SK-N-SH (cell line): Measurements from ENCODE around the gene GGACT. TPM values are rescaled to one million over a fixed set of nuclear protein-coding genes. Genes with fewer than 3 reads are reported as not detected.

Source experiments
- CTCF ChIA-PET: fragments of 300-600, 350-600 bp; formaldehyde crosslinking; extraction: SDS; loops from one replicate; lab custom pipeline; 2021; lab: Yijun Ruan, JAX
- POLR2A ChIA-PET: fragments of 350-600 bp; sonication (Branson Sonifier 250); formaldehyde crosslinking; extraction: SDS; loops from one replicate; lab custom pipeline; 2020; ENCODE audit warnings: antibody characterized with exemption, inconsistent platforms; lab: Yijun Ruan, JAX
- DNase-seq: peaks from one replicate; pipeline ENCODE4 v3.0.0; 2012
- H2AFZ ChIP-seq: fragments of 200-600 bp; sonication (generic); 2 replicates; pipeline ENCODE4 v1.8.1; 2016; ENCODE audit warnings: antibody characterized with exemption, mild to moderate bottlenecking, low read depth
- H3F3A ChIP-seq: fragments of 200-600 bp; sonication (generic); replicated peaks from 2 replicates; pipeline ENCODE3; 2016; ENCODE audit warnings: antibody characterized with exemption, mild to moderate bottlenecking; ENCODE audit not compliant: insufficient read depth
- H3K27ac ChIP-seq, 2 experiments: fragments of 200-500 bp in 1 of 2; fragments of 200-600 bp in 1 of 2; sonication (Bioruptor generic) in 1 of 2; sonication (generic), shearing (Covaris generic) in 1 of 2; 2 replicates each; pipeline versions ENCODE4 v1.5.1 to v1.6.1; 2014 to 2016; ENCODE audit warnings: low read depth in 2 of 2, inconsistent platforms in 1 of 2, low read length in 1 of 2, mild to moderate bottlenecking in 1 of 2, mixed read lengths in 1 of 2
- H3K27me3 ChIP-seq: fragments of 200-600 bp; sonication (generic), shearing (Covaris generic); 2 replicates; pipeline ENCODE4 v1.6.1; 2016; ENCODE audit warnings: mixed run types; ENCODE audit not compliant: insufficient read depth
- H3K36me3 ChIP-seq, 2 experiments: fragments of 200-500 bp in 1 of 2; fragments of 200-600 bp in 1 of 2; sonication (Bioruptor generic) in 1 of 2; sonication (generic) in 1 of 2; replicated peaks in 1 of 2; 2 replicates each; pipeline versions ENCODE3 to v1.5.1; 2014 to 2016; ENCODE audit warnings: low read length in 1 of 2, mild to moderate bottlenecking in 1 of 2; ENCODE audit not compliant: insufficient read depth in 2 of 2, control insufficient read depth in 1 of 2
- H3K4me1 ChIP-seq, 2 experiments: fragments of 200-500 bp in 1 of 2; fragments of 200-600 bp in 1 of 2; sonication (Bioruptor generic) in 1 of 2; sonication (generic), shearing (Covaris generic) in 1 of 2; 2 replicates each; pipeline versions ENCODE4 v1.5.1 to v1.6.1; 2014 to 2016; ENCODE audit warnings: low read depth in 1 of 2, low read length in 1 of 2, mixed run types in 1 of 2; ENCODE audit not compliant: insufficient read depth in 2 of 2, control insufficient read depth in 1 of 2
- H3K4me2 ChIP-seq: fragments of 200-600 bp; sonication (generic), shearing (Covaris generic); 2 replicates; pipeline ENCODE4 v1.6.1; 2017; ENCODE audit warnings: mixed run types
- H3K4me3 ChIP-seq, 2 experiments: fragments of 200-500 bp in 1 of 2; fragments of 200-600 bp in 1 of 2; sonication (Bioruptor generic) in 1 of 2; sonication (generic), shearing (Covaris generic) in 1 of 2; 2 replicates each; pipeline versions ENCODE4 v1.5.1 to v1.8.1; 2014 to 2016; ENCODE audit warnings: low read depth in 2 of 2, inconsistent platforms in 1 of 2, low read length in 1 of 2, mild to moderate bottlenecking in 1 of 2, mixed read lengths in 1 of 2, moderate library complexity in 1 of 2
- H3K79me2 ChIP-seq: fragments of 200-600 bp; sonication (generic); 2 replicates; pipeline ENCODE4 v1.8.1; 2017; ENCODE audit warnings: mild to moderate bottlenecking; ENCODE audit not compliant: insufficient read depth
- H3K9ac ChIP-seq: fragments of 200-600 bp; sonication (generic); 2 replicates; pipeline ENCODE4 v1.6.1; 2017; ENCODE audit warnings: mixed run types
- H3K9me2 ChIP-seq: fragments of 200-600 bp; sonication (generic); 2 replicates; pipeline ENCODE4 v1.6.1; 2017; ENCODE audit warnings: mixed run types
- H3K9me3 ChIP-seq: fragments of 200-600 bp; sonication (generic); 2 replicates; pipeline ENCODE4 v1.6.1; 2017; ENCODE audit warnings: mixed run types, mild to moderate bottlenecking, moderate library complexity
- H4K20me1 ChIP-seq: fragments of 200-600 bp; sonication (generic); 2 replicates; pipeline ENCODE4 v1.6.1; 2017; ENCODE audit warnings: mild to moderate bottlenecking, mixed run types; ENCODE audit not compliant: insufficient read depth
- MEF2A ChIP-seq: IDR thresholded peaks from 2 replicates; pipeline ENCODE4 v1.4.0; 2012; ENCODE audit warnings: low read depth, borderline replicate concordance
- NRF1 ChIP-seq: IDR thresholded peaks from 2 replicates; pipeline ENCODE4 v1.6.1; 2012; ENCODE audit warnings: low read depth, mild to moderate bottlenecking, low read length
- POLR2AphosphoS5 ChIP-seq: IDR thresholded peaks from 2 replicates; pipeline ENCODE4 v1.6.1; 2012; ENCODE audit warnings: low read depth, low read length
- RCOR1 ChIP-seq: fragments of 150-350 bp; IDR thresholded peaks from 2 replicates; pipeline ENCODE4 v1.6.1; 2017; ENCODE audit warnings: antibody characterized with exemption, low read length
- REST ChIP-seq: IDR thresholded peaks from 2 replicates; pipeline ENCODE4 v1.6.1; 2012; ENCODE audit warnings: mild to moderate bottlenecking, low read depth, low read length, moderate library complexity
- SIN3A ChIP-seq: IDR thresholded peaks from 2 replicates; pipeline ENCODE4 v1.6.1; 2012; ENCODE audit warnings: low read depth, mild to moderate bottlenecking, low read length, moderate library complexity, borderline replicate concordance
- USF1 ChIP-seq: IDR thresholded peaks from 2 replicates; pipeline ENCODE4 v1.4.0; 2012; ENCODE audit warnings: low read depth, borderline replicate concordance
- YY1 ChIP-seq: IDR thresholded peaks from 2 replicates; pipeline ENCODE4 v1.4.0; 2012; ENCODE audit warnings: low read depth, mild to moderate bottlenecking
- WGBS: methylation state at CpG from one replicate; pipeline ENCODE4 v1.1.6; 2017; ENCODE audit warnings: low lambda C conversion rate; 5-methylcytosine and 5-hydroxymethylcytosine counted together
- polyA plus RNA-seq, 3 experiments: library from polyadenylated mRNA; depleted of rRNA; stranded (reverse); fragments of >200 nt; gene quantifications; 2 replicates each; pipeline ENCODE4 v1.2.3, GENCODE V29; 2012
- TF ChIP-seq, protein P1 (sequence below): fragments of 200-600 bp; sonication (generic); IDR thresholded peaks from 2 replicates; pipeline ENCODE4 v1.6.1; 2017; ENCODE audit warnings: antibody characterized with exemption, mild to moderate bottlenecking, moderate library complexity
- TF ChIP-seq, protein P2 (sequence below): IDR thresholded peaks from 2 replicates; pipeline ENCODE4 v1.4.0; 2012; ENCODE audit warnings: low read depth, borderline replicate concordance
- TF ChIP-seq, protein P3 (sequence below): fragments of 150-350 bp; IDR thresholded peaks from 2 replicates; pipeline ENCODE4 v1.6.1; 2017; ENCODE audit warnings: antibody characterized with exemption, low read length, low read depth, borderline replicate concordance
- TF ChIP-seq, protein P4 (sequence below): IDR thresholded peaks from 2 replicates; pipeline ENCODE4 v1.4.0; 2012; ENCODE audit warnings: low read depth

The GGACT gene
- polyA plus RNA-seq, 1 of the 3 experiments (the other 2 are of a cell fraction): 7.1 TPM

GRCh38 chr13:100503622-100504021 lies 85.0 kb downstream of the GGACT start:
- H3K4me1 ChIP-seq: no peaks in the 10 kb centered on the region; a peak in 1 of 4 replicates
- H3K4me3 ChIP-seq: no peak overlapping the region
- H3K9me3 ChIP-seq: no peaks in the 10 kb centered on the region
- no peaks in the 10 kb centered on the region for H3K27me3 ChIP-seq
- TF ChIP-seq, protein P1, sequence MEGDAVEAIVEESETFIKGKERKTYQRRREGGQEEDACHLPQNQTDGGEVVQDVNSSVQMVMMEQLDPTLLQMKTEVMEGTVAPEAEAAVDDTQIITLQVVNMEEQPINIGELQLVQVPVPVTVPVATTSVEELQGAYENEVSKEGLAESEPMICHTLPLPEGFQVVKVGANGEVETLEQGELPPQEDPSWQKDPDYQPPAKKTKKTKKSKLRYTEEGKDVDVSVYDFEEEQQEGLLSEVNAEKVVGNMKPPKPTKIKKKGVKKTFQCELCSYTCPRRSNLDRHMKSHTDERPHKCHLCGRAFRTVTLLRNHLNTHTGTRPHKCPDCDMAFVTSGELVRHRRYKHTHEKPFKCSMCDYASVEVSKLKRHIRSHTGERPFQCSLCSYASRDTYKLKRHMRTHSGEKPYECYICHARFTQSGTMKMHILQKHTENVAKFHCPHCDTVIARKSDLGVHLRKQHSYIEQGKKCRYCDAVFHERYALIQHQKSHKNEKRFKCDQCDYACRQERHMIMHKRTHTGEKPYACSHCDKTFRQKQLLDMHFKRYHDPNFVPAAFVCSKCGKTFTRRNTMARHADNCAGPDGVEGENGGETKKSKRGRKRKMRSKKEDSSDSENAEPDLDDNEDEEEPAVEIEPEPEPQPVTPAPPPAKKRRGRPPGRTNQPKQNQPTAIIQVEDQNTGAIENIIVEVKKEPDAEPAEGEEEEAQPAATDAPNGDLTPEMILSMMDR: no peak
- TF ChIP-seq REST (no peak), RCOR1 (no peak), YY1 (no peak), NRF1 (no peak), SIN3A (no peak), USF1 (no peak), POLR2AphosphoS5 (no peak), MEF2A (no peak)
- TF ChIP-seq, protein P2, sequence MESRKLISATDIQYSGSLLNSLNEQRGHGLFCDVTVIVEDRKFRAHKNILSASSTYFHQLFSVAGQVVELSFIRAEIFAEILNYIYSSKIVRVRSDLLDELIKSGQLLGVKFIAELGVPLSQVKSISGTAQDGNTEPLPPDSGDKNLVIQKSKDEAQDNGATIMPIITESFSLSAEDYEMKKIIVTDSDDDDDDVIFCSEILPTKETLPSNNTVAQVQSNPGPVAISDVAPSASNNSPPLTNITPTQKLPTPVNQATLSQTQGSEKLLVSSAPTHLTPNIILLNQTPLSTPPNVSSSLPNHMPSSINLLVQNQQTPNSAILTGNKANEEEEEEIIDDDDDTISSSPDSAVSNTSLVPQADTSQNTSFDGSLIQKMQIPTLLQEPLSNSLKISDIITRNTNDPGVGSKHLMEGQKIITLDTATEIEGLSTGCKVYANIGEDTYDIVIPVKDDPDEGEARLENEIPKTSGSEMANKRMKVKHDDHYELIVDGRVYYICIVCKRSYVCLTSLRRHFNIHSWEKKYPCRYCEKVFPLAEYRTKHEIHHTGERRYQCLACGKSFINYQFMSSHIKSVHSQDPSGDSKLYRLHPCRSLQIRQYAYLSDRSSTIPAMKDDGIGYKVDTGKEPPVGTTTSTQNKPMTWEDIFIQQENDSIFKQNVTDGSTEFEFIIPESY: no peak
- TF ChIP-seq, protein P3, sequence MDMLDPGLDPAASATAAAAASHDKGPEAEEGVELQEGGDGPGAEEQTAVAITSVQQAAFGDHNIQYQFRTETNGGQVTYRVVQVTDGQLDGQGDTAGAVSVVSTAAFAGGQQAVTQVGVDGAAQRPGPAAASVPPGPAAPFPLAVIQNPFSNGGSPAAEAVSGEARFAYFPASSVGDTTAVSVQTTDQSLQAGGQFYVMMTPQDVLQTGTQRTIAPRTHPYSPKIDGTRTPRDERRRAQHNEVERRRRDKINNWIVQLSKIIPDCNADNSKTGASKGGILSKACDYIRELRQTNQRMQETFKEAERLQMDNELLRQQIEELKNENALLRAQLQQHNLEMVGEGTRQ: no peak
- TF ChIP-seq, protein P4, sequence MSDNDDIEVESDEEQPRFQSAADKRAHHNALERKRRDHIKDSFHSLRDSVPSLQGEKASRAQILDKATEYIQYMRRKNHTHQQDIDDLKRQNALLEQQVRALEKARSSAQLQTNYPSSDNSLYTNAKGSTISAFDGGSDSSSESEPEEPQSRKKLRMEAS: no peak
- TF ChIP-seq, all 33 proteins: peak for 0
- no peaks in the 10 kb centered on the region for H3K79me2 ChIP-seq
- no peaks in the 10 kb centered on the region for H3K9me2 ChIP-seq
- ChIA-PET POLR2A (no interaction called here), CTCF (interaction anchor here (1.2 to 2.7 kb wide), 2 partner anchors 9 to 12 kb away, joined by 3 to 9 read pairs; no protein-coding TSS in a partner anchor)
- no peak overlapping the region for H3K4me2 ChIP-seq
- no peaks in the 10 kb centered on the region for H3F3A ChIP-seq
- H4K20me1 ChIP-seq: no peaks in the 10 kb centered on the region
- 91% methylated on average over 3 of the region's 3 CpGs for WGBS
- H3K9ac ChIP-seq: no peak overlapping the region
- DNase-seq: no peak
- H3K36me3 ChIP-seq: no peaks in the 10 kb centered on the region
- no peak overlapping the region for H2AFZ ChIP-seq
- H3K27ac ChIP-seq: no peak overlapping the region
